Central memory CD8-positive, alpha-beta T cell (primary cell): ENCODE measurements around the gene CABLES2.

Experiments
- ATAC-seq: fragments of 150-1000 bp; cut with Tn5 transposase; replicated peaks from 2 replicates; pipeline ENCODE4 v1.10.0; 2022; ENCODE audit warnings: mild to moderate bottlenecking, moderate FRiP score, moderate number of reproducible peaks; ENCODE audit not compliant: poor library complexity, severe bottlenecking; ENCODE audit errors: extremely low read depth
- DNase-seq, 2 donors: peaks; one replicate each; pipeline ENCODE4 v3.0.0; 2021; ENCODE audit warnings: low spot score in 2 of 2
- H3K27ac Mint-ChIP-seq: one replicate; pipeline ENCODE4 v1.8.0; 2022; ENCODE audit warnings: low read depth, mild to moderate bottlenecking, moderate library complexity, mixed read lengths
- H3K27me3 Mint-ChIP-seq: one replicate; pipeline ENCODE4 v1.8.0; 2022; ENCODE audit warnings: mixed read lengths
- H3K36me3 Mint-ChIP-seq: one replicate; pipeline ENCODE4 v1.8.0; 2022; ENCODE audit warnings: mild to moderate bottlenecking, moderate library complexity, mixed read lengths; ENCODE audit not compliant: insufficient read depth
- H3K4me1 Mint-ChIP-seq: one replicate; pipeline ENCODE4 v1.8.0; 2022; ENCODE audit warnings: mixed read lengths
- H3K4me3 Mint-ChIP-seq: one replicate; pipeline ENCODE4 v1.8.0; 2022; ENCODE audit warnings: mild to moderate bottlenecking, moderate library complexity, mixed read lengths
- H3K9me3 Mint-ChIP-seq: one replicate; pipeline ENCODE4 v1.8.0; 2022; ENCODE audit warnings: mixed read lengths

The CABLES2 gene

DNA sequence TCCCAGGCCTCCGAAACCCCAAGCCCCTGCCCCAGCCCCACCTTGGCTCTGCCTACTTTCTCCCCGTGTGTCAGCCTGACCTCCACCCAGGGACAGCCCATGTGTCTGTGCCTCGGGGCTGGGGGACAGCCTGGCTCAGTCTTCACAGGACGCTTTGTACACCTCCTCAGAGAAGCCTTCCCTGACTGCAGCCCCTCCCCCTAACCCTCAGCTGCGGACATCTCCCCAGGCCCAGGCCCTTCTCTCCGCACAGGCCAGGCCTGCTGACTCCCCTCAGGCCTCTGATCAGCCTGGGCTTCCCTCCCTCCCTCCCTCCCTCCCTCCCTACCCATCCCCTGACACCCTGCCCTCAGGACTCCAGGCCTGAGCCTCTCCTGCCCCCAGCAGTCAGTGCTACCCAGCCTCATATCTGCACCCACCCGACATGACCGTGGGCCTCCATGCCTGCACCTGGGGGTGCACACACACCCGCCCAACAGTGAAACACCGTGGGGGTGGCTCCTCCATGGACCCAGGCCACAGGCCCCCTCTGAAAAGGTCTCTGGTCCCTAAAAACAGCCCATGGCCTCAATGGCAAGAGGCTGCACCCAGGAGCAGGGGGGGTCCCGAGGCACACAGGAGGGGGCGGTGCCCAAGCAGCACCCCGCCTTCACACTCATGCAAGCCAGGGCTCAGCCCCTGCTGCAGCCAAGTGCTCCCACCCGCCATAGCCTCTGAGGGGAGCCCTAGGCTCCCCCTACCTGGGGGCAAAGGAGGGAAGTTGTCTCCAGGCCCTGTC is 52.9 kb downstream of the CABLES2 start:
- Mint-ChIP-seq H3K4me1 (no peaks in the 10 kb centered on the region), H3K27me3 (no peaks in the 10 kb centered on the region), H3K4me3 (no peak overlapping the region), H3K9me3 (no peaks in the 10 kb centered on the region), H3K27ac (no peak overlapping the region), H3K36me3 (no peaks in the 10 kb centered on the region)
- ATAC-seq (no peak), DNase-seq (no peak)

DNA sequence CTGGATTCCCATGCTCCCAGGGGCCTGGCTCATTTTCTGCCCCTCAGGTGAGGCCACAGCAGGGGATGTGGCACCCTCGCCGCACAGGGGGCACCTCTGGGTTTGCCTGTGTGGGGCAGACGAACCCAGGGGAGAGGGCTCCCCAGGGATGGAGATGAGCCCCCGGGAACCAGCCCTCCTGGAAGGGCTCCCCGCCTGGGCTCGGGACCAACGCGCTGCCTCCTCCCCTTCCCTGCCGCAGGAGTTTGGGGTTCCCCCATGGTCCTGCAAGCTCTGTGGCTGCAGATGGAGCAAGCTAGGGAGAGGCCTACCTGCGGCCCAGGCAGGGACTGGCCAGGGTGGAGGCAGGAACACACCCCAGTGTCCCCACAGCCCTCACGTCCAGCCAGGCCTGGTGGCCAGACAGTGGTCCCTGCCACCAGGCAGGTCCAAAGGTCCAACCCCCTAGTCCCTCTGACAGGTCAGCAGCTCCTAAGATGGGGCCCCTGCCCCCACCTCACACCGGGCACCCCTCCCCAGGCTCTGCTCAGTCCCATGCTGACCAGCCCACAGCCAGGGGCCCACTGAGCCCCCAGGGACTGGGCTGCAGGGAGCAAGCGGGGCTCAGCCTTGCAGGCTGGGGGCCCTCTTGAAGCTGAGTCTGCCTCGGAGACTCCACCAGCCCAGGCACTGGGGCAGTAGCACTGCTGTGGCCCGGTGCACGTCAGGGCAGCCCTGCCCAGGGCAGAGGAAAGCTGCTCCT is 53.6 kb downstream of the CABLES2 start:
- ATAC-seq = no peak

DNA sequence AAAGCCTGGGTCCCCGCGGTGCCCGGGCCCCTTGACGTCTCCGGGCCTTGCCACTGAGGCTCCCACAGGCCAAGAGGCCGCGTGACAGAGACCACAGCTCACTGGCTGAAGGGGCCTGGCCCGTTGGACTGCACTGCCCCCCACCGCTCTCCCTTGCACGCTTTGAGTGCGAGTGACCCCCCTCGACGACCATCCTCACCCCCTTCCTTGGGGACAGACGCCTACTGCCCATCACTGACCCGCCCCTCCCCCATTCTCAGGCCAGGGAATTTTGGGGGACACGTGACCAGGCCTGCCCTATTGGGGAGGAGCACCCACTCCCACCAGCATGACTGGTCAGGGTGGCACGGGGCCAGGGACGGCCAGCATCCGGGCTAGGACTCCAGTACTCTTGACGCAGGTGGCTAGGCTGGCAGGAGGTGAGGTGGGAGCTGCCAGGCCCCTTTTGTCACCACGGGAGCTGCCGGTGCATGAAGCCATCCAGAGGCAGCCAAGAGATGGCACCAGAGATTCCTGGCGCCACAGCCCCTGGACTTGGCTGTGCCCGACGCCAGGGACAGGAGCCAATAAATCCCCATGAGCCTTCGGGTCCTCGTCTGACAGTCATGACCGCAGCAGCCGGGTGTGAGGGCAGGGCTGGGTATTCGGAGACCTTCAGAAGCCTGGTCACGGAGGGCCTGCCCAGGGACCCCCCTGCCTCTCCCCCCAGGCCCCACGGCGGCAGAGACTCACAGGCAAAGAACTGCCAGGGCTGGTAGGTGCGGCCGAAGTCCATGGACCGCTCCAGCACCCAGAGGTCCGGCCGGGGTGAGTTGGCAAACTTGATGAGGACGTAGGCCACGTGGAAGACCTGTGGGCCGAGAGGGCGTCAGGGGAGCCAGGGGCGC is 54.4 kb downstream of the CABLES2 start:
- no peak for ATAC-seq
- no peak for DNase-seq

More for the DNA sequence above, 53.6 kb downstream of the CABLES2 start:
- Mint-ChIP-seq H3K36me3 (no peaks in the 10 kb centered on the region), H3K4me1 (no peaks in the 10 kb centered on the region), H3K27me3 (no peaks in the 10 kb centered on the region), H3K9me3 (peaks cover 4% of the 10 kb centered on the region), H3K27ac (no peak overlapping the region), H3K4me3 (no peak overlapping the region)
- no peak for DNase-seq

DNA sequence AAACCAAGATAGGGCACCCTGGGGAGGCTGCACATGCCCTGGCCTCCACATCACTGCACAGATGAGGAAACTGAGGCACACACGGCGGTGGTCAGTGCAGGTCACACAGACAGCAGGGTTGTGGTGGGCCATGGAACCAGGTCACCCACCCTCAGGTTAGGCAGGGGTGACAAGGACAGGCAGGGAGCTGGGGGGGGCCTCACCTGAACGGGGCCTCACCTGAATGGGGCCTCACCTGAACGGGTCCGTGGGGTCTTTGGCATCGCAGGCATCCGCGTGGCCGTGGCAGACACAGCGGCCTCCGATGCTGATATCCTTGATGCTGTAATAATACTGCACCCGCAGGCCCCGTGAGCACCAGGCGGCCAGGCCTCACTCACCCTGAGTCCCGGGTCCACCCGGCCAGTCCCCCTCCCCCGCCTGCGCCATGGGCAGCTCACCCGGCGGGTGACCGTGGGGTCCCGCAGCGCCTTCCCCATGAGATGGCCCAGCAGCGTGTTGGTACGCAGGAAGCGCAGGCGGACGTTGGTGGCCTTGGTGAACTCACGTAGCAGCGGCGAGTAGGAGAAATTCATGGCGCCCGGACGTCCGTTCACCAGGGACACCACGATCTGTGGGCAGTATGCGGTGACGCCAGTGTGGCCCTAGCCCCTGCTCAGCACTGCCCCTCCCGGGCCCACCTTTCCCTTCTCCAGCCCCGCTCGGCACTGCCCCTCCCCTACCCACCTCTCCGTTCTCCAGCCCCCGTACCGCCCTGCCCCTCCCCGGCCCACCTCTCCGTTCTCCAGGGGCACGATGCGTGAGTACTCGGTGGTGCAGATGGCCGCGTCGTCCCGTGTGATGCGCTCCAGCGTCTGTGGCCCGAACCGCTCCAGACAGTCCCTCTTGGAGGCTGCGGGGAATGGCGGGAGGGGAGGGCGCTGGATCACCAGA is 55.4 kb downstream of the CABLES2 start:
- DNase-seq (no peak), ATAC-seq (no peak)
- Mint-ChIP-seq H3K36me3 (no peaks in the 10 kb centered on the region), H3K27ac (no peak overlapping the region), H3K9me3 (peaks cover 6% of the 10 kb centered on the region), H3K27me3 (no peaks in the 10 kb centered on the region), H3K4me3 (no peak overlapping the region), H3K4me1 (no peaks in the 10 kb centered on the region)

More for the DNA sequence above, 54.4 kb downstream of the CABLES2 start:
- Mint-ChIP-seq H3K27me3 (no peaks in the 10 kb centered on the region), H3K4me1 (no peaks in the 10 kb centered on the region), H3K4me3 (no peak overlapping the region), H3K9me3 (peaks cover 6% of the 10 kb centered on the region), H3K36me3 (no peaks in the 10 kb centered on the region), H3K27ac (no peak overlapping the region)

DNA sequence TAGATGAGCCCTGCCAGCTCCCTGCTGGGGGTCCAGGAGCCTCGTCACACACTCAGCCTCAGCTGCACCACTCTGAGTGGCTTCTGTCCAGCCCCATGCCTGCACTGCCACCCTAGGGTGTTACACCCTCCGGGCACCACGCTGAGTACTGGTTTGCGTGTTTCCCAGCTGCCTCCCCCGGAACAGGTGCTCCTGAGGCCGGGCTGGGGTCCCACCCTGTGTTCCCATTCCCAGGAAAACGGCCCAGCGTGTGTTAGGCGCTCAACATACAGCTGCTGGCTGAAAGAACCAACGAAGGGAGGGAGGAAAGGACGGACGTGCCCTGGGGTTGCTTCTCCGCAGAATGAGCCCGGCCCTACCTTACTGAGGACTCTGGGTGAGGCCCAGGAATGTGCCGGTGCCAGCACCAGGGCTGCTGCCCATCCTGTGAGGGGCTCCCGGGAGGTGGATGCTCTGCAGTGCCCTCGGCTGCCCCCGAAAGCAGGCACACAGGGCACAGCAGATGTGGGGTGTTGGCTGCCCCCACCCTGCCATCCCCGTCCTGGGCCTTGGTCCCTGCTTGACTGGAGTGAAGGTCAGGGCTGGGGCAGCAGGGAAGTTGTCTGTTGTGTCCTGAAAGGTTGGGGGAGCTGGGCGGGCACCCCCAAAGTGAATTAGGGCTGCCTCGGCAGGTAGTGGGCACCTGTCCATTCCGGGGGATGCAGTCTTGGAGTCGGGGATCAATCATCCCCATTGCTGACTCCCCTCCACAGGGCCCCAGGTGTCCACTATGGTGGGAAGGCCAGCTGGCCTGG is 56.3 kb downstream of the CABLES2 start:
- H3K27ac Mint-ChIP-seq = no peak overlapping the region
- no peak overlapping the region for H3K4me3 Mint-ChIP-seq
- ATAC-seq = no peak
- no peaks in the 10 kb centered on the region for H3K36me3 Mint-ChIP-seq
- H3K9me3 Mint-ChIP-seq = peaks cover 6% of the 10 kb centered on the region
- H3K27me3 Mint-ChIP-seq = no peaks in the 10 kb centered on the region
- no peaks in the 10 kb centered on the region for H3K4me1 Mint-ChIP-seq
- DNase-seq = no peak

DNA sequence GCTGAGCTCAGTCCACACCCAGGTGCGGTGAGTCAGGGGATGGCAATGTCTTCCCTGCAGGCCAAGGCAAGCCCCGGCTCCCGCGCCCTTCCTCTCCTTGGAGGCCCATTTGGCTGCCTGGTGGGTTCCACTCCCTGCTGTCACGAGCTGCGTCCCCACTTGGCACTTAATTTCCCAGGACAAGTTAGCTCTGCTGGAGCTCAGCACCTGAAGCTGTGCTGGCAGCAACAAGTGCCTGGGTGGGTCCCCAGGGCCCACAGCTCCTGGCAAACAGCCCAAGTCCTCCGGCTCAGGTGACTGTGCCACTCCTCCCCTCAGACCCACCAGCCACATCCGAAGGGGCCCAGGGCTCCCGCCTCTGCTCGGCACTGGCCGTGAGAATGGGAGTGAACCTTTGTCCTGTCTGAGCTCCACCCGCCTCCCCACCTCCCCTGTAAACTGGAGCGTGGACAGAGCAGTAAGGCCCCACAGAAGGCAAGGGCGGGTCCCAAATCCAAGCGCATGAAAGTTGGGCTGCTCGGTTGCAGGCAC is 56.9 kb downstream of the CABLES2 start:
- H3K36me3 Mint-ChIP-seq = no peaks in the 10 kb centered on the region

DNA sequence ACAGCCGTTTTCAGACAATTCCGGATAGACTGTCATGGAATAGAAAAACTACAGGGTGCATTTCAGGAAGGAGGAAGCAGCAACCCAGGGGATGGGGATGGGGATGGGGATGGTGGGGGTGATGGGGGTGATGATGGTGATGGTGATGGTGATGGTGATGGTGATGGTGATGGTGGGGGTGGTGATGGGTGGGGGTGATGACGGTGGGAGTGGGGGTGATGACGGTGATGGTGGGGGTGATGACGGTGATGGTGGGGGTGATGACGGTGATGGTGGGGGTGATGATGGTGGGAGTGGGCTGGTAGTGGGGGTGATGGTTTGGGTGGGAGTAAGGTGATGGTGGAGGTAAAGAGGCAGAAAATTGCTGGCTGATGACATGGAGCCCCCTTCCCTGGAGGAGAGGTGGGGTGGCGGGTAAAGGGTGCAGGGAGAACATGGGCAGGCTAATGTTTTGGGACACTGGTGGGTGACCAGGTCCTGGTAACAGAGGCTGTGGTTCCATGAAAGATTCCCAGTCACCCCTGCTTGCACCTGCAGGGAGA is 57.5 kb downstream of the CABLES2 start:
- no peak for DNase-seq
- no peak overlapping the region for H3K4me3 Mint-ChIP-seq
- H3K27ac Mint-ChIP-seq = peak overlapping the region; percentile 22
- peaks cover 6% of the 10 kb centered on the region for H3K9me3 Mint-ChIP-seq
- no peaks in the 10 kb centered on the region for H3K27me3 Mint-ChIP-seq
- no peak for ATAC-seq
- H3K36me3 Mint-ChIP-seq = no peaks in the 10 kb centered on the region
- no peaks in the 10 kb centered on the region for H3K4me1 Mint-ChIP-seq

More for the DNA sequence above, 56.9 kb downstream of the CABLES2 start:
- peak overlapping the region; percentile 22 for H3K27ac Mint-ChIP-seq
- H3K4me1 Mint-ChIP-seq = no peaks in the 10 kb centered on the region
- ATAC-seq = no peak
- no peaks in the 10 kb centered on the region for H3K27me3 Mint-ChIP-seq
- no peak overlapping the region for H3K4me3 Mint-ChIP-seq
- H3K9me3 Mint-ChIP-seq = peaks cover 6% of the 10 kb centered on the region
- no peak for DNase-seq

DNA sequence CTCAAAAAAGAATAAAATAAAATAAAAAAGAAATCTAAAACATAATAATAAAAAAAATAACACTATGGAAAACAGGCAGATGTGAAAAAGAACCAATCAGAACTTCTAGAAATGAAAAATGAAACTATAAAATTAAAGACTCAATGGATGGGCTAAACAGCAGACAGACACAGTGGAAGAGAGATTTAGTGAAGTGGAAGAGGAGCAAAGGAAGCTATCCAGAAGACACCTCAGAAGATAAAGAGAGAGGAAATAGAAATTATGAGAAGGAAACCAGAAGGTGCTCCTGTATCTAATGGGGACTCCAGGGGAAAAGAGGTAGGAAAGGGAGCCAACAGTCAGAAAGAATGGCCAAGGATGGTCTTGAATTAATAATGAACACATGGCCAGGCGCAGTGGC is 58.5 kb downstream of the CABLES2 start:
- Mint-ChIP-seq H3K36me3 (no peaks in the 10 kb centered on the region), H3K4me3 (no peak overlapping the region)

DNA sequence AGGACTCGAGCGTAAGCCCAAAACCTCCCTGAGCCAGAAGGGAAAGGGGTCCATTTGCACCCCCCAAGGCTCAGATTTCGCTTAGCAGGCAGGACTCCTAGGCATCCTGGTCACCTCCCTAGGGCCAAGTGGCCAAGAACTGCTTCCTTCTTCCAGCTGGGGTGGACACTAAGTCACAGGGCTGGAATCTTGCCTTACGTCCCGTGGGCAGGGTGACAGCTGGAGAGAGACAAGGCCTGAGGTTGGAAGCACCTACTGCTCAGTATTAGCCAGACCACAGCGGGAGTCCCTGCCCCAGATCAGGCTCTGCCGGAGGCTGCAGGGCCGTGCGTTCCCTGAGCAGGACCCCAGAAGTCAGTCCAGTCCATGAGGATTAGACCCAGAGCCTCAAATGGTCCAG is 59.6 kb downstream of the CABLES2 start:
- H3K4me1 Mint-ChIP-seq = no peaks in the 10 kb centered on the region
- H3K27ac Mint-ChIP-seq = no peak overlapping the region
- H3K4me3 Mint-ChIP-seq = no peak overlapping the region
- DNase-seq = no peak
- ATAC-seq = no peak
- no peaks in the 10 kb centered on the region for H3K36me3 Mint-ChIP-seq
- H3K9me3 Mint-ChIP-seq = peaks cover 6% of the 10 kb centered on the region
- no peaks in the 10 kb centered on the region for H3K27me3 Mint-ChIP-seq

More for the DNA sequence above, 58.5 kb downstream of the CABLES2 start:
- Mint-ChIP-seq H3K27ac (no peak overlapping the region), H3K4me1 (no peaks in the 10 kb centered on the region), H3K27me3 (no peaks in the 10 kb centered on the region), H3K9me3 (peaks cover 6% of the 10 kb centered on the region)
- ATAC-seq (no peak), DNase-seq (no peak)

DNA sequence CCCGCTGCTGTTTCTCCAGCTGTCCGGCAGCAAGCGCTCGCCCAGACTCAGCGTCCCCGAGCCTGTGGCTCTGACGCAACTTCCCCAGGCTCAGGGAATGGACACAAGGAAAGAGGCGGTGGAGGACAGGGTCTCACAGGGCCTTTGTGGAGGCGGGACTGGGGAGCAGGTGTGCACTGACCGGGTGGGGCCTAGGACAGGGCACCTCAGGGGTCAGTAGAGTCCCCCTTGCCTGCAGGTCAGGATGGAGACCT is 60.0 kb downstream of the CABLES2 start:
- Mint-ChIP-seq H3K4me3 (no peak overlapping the region), H3K27ac (no peak overlapping the region), H3K4me1 (no peaks in the 10 kb centered on the region), H3K27me3 (no peaks in the 10 kb centered on the region), H3K36me3 (no peaks in the 10 kb centered on the region), H3K9me3 (peaks cover 6% of the 10 kb centered on the region)
- ATAC-seq = no peak
- DNase-seq = no peak
